Hepatocyte (in vitro differentiated cells): ENCODE data around the gene LGALS4. TPM values are rescaled to one million over a fixed set of nuclear protein-coding genes. Genes with fewer than 3 reads are reported as not detected.

ENCODE experiments used
- DNase-seq: peaks from one replicate; pipeline ENCODE4 v3.0.0-alpha.2; 2016; ENCODE audit warnings: low spot score
- H2AFZ ChIP-seq: fragments of 200-600 bp; sonication (generic); 2 replicates; pipeline ENCODE4 v1.6.0; 2016; ENCODE audit warnings: antibody characterized with exemption, mild to moderate bottlenecking
- H3K27ac ChIP-seq: fragments of 200-600 bp; sonication (generic); 2 replicates; pipeline ENCODE4 v1.5.1; 2016; ENCODE audit warnings: mild to moderate bottlenecking
- H3K27me3 ChIP-seq: fragments of 200-600 bp; sonication (generic); 2 replicates; pipeline ENCODE4 v1.6.1; 2016
- H3K36me3 ChIP-seq: fragments of 200-600 bp; sonication (generic); replicated peaks from 2 replicates; pipeline ENCODE4 v1.5.1; 2016; ENCODE audit warnings: low read depth; ENCODE audit not compliant: insufficient read depth
- H3K4me1 ChIP-seq: fragments of 200-600 bp; sonication (generic); 2 replicates; pipeline ENCODE4 v1.5.1; 2016; ENCODE audit warnings: mild to moderate bottlenecking, moderate library complexity; ENCODE audit not compliant: insufficient read depth
- H3K4me2 ChIP-seq: fragments of 200-600 bp; sonication (generic); 2 replicates; pipeline ENCODE4 v1.6.0; 2016
- H3K4me3 ChIP-seq: fragments of 200-600 bp; sonication (generic); 2 replicates; pipeline ENCODE4 v1.5.1; 2016; ENCODE audit warnings: mild to moderate bottlenecking
- H3K79me2 ChIP-seq: fragments of 200-600 bp; sonication (generic); 2 replicates; pipeline ENCODE4 v1.6.0; 2017; ENCODE audit warnings: mild to moderate bottlenecking
- H3K9me2 ChIP-seq: fragments of 200-600 bp; sonication (generic); replicated peaks from 2 replicates; pipeline ENCODE4 v1.6.0; 2017; ENCODE audit warnings: mild to moderate bottlenecking; ENCODE audit not compliant: insufficient read depth
- H3K9me3 ChIP-seq: fragments of 200-600 bp; sonication (generic); 2 replicates; pipeline ENCODE4 v1.5.1; 2016; ENCODE audit warnings: low read depth, mild to moderate bottlenecking
- H4K20me1 ChIP-seq: fragments of 200-600 bp; sonication (generic); 2 replicates; pipeline ENCODE4 v1.6.0; 2016; ENCODE audit warnings: mild to moderate bottlenecking; ENCODE audit not compliant: insufficient read depth, poor library complexity, severe bottlenecking
- EZH2 ChIP-seq: fragments of 200-600 bp; sonication (generic); IDR thresholded peaks from 2 replicates; pipeline ENCODE4 v1.6.1; 2016; ENCODE audit warnings: antibody characterized with exemption, mild to moderate bottlenecking, borderline replicate concordance
- EZH2phosphoT487 ChIP-seq: fragments of 200-600 bp; sonication (generic); IDR thresholded peaks from one replicate; pipeline ENCODE4 v1.6.1; 2018; ENCODE audit warnings: antibody characterized with exemption, mild to moderate bottlenecking, low read depth, moderate library complexity; ENCODE audit not compliant: unreplicated experiment, severe bottlenecking
- WGBS: methylation state at CpG from one replicate; pipeline ENCODE4 v1.1.6; 2016; ENCODE audit warnings: low lambda C conversion rate; ENCODE audit errors: missing lambda C conversion rate; 5-methylcytosine and 5-hydroxymethylcytosine counted together
- polyA plus RNA-seq: library from polyadenylated mRNA; unstranded; fragments of >200 nt; fragmentation: Nextera tagmentation; extraction: Ambion mirVana; gene quantifications from 2 replicates; pipeline ENCODE4 v1.2.1, GENCODE V29; 2016
- total RNA-seq: library from RNA; depleted of rRNA; stranded (reverse); fragments of >200 nt; gene quantifications from 2 replicates; pipeline ENCODE4 v1.2.3, GENCODE V29; 2014
- TF ChIP-seq, protein P1 (sequence below): fragments of 200-600 bp; sonication (generic); IDR thresholded peaks from 2 replicates; pipeline ENCODE4 v1.5.1; 2016; ENCODE audit warnings: antibody characterized with exemption, mild to moderate bottlenecking; ENCODE audit not compliant: poor library complexity

Gene LGALS4
- total and polyA plus RNA-seq, 2 experiments from 2014 or later: 147 to 199 TPM

DNA sequence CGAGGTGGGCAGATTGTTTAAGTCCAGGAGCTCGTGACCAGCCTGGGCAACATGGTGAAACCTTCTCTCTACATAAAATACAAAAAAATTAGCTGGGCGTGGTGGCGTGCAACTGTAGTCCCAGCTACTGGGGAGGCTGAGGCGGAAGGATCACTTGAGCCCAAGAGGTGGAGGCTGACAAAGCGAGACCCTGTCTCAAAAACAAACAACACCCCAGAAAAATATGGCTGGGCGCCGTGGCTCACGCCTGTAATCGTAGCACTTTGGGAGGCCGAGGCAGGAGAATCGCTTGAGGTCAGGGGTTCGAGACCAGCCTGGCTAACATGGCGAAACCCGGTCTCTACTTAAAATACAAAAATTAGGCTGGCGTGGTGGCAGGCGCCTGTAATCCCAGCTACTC, 40.5 kb upstream of the LGALS4 start:
- Histone ChIP-seq H3K9me3 (no peaks in the 10 kb centered on the region), H3K27me3 (no peaks in the 10 kb centered on the region), H3K4me3 (no peak overlapping the region), H3K27ac (peak overlapping the region; percentile 100), H2AFZ (no peak overlapping the region), H3K79me2 (peaks cover 9% of the 10 kb centered on the region), H3K36me3 (no peaks in the 10 kb centered on the region), H4K20me1 (peaks cover 9% of the 10 kb centered on the region), H3K9me2 (no peaks in the 10 kb centered on the region), H3K4me1 (peaks cover 17% of the 10 kb centered on the region), H3K4me2 (peak overlapping the region; percentile 85)
- TF ChIP-seq EZH2phosphoT487: no peak
- TF ChIP-seq, protein P1, sequence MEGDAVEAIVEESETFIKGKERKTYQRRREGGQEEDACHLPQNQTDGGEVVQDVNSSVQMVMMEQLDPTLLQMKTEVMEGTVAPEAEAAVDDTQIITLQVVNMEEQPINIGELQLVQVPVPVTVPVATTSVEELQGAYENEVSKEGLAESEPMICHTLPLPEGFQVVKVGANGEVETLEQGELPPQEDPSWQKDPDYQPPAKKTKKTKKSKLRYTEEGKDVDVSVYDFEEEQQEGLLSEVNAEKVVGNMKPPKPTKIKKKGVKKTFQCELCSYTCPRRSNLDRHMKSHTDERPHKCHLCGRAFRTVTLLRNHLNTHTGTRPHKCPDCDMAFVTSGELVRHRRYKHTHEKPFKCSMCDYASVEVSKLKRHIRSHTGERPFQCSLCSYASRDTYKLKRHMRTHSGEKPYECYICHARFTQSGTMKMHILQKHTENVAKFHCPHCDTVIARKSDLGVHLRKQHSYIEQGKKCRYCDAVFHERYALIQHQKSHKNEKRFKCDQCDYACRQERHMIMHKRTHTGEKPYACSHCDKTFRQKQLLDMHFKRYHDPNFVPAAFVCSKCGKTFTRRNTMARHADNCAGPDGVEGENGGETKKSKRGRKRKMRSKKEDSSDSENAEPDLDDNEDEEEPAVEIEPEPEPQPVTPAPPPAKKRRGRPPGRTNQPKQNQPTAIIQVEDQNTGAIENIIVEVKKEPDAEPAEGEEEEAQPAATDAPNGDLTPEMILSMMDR: no peak
- TF ChIP-seq EZH2: no peak
- 95% methylated on average over 17 of the region's 17 CpGs for WGBS
- DNase-seq: no peak

DNA sequence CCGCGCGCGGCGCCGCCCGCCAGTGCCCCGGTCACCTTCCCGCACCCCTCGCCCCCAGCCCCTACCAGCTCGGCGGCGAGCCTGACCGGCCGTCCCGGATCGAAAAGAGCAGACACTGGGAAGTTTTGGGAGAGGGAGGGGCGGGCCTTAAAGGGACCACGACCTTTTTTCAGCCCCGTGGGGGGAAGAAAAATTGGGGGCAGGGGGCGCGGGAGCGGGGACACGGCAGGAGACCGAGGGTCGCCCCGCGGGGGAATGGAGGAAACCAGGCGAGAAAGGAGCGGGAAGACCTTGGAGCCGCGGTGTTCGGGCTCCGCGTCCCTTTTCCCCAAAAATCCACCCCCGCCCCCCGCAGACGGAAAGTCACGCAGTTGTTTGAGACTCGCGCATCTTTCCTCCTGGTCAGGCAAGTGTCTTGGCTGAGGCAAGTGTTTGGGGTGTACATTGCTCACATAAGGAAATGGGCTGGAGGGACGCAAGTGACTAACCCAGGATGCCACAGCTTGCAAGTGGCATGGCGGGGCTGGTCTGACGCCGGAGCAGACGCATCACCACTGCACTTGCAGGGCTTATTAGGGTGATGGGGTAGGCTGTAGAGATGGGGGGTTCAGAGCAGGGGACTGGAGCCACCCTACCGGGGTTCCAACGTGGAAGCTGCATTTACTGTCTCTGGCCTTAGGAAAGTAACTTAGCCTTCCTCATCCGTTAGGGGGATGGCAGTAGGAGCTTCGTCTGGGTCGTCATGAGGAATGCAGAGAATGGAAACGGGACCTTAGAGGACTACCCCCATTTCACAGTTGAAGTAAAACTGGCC, 39.7 kb upstream of the LGALS4 start:
- peak; percentile 66 for DNase-seq
- H3K27me3 ChIP-seq: no peaks in the 10 kb centered on the region
- WGBS: 3% methylated on average over 24 of the region's 52 CpGs
- no peaks in the 10 kb centered on the region for H3K36me3 ChIP-seq
- peaks cover 17% of the 10 kb centered on the region for H3K79me2 ChIP-seq
- H4K20me1 ChIP-seq: peaks cover 17% of the 10 kb centered on the region
- peaks cover 18% of the 10 kb centered on the region for H3K4me1 ChIP-seq
- H3K4me2 ChIP-seq: peak overlapping the region; percentile 85
- peak overlapping the region; percentile 100 for H3K27ac ChIP-seq
- no peak for TF ChIP-seq EZH2phosphoT487
- TF ChIP-seq, protein P1: no peak
- TF ChIP-seq EZH2: no peak
- no peaks in the 10 kb centered on the region for H3K9me2 ChIP-seq
- H2AFZ ChIP-seq: peak overlapping the region; percentile 77
- peak overlapping the region; percentile 91 for H3K4me3 ChIP-seq
- H3K9me3 ChIP-seq: no peaks in the 10 kb centered on the region

DNA sequence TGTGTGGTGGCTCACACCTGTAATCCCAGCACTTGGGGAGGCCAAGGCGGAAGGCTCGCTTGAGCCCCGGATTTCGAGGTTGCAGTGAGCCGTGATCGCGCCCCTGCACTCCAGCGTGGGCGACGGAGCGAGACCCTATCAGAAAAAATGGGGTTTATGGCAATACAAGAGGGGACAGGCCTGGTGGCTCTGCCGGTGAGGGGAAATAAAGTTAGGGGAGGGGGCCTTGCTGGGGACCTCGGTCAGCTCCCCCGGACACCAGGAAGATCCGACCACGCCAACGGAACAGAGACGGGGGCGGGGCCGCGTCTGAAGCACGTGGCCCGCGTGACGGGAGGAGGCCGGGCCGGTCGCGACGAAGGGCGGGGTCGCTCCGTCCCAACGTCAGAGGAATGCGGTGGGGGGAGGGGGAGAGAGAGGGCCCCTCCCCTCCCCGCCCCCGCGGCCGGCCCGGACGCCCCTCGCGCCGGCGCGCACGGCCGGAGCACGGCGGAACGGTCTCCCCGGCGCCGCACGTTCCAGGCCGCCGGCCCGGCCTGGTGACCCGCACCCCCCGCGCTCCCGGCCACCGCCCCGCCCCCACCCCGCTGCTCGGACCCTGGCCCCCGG, 39.0 kb upstream of the LGALS4 start:
- Histone ChIP-seq H3K79me2 (peaks cover 24% of the 10 kb centered on the region), H4K20me1 (peaks cover 24% of the 10 kb centered on the region), H3K4me2 (peak overlapping the region; percentile 85), H2AFZ (peak overlapping the region; percentile 77), H3K9me3 (no peaks in the 10 kb centered on the region), H3K4me1 (peaks cover 18% of the 10 kb centered on the region), H3K36me3 (no peaks in the 10 kb centered on the region), H3K27me3 (no peaks in the 10 kb centered on the region), H3K27ac (peak overlapping the region; percentile 100), H3K9me2 (no peaks in the 10 kb centered on the region), H3K4me3 (peak overlapping the region; percentile 91)
- 20% methylated on average over 16 of the region's 67 CpGs for WGBS
- peak; percentile 99 for DNase-seq
- TF ChIP-seq, protein P1: no peak
- no peak for TF ChIP-seq EZH2
- TF ChIP-seq EZH2phosphoT487: no peak
